Neuronal stem cell (in vitro differentiated cells): ENCODE measurements around the gene SLIT3.

ENCODE experiments used
- DNase-seq: peaks from one replicate; pipeline ENCODE4 v3.0.0-alpha.2; 2013; ENCODE audit warnings: low spot score
- H2AFZ ChIP-seq: one replicate; pipeline ENCODE4 v1.6.1; 2013; ENCODE audit warnings: mild to moderate bottlenecking, low read length, inconsistent platforms
- H2AK5ac ChIP-seq: 2 replicates; pipeline ENCODE4 v1.6.1; 2013; ENCODE audit warnings: low read depth, mild to moderate bottlenecking, inconsistent platforms, low read length, moderate library complexity, mixed read lengths
- H2BK120ac ChIP-seq: 2 replicates; pipeline ENCODE4 v1.6.1; 2013; ENCODE audit warnings: low read depth, mild to moderate bottlenecking, inconsistent platforms, low read length, moderate library complexity, mixed read lengths
- H2BK12ac ChIP-seq: one replicate; pipeline ENCODE4 v1.6.1; 2013; ENCODE audit warnings: low read length, inconsistent platforms
- H2BK15ac ChIP-seq: 2 replicates; pipeline ENCODE4 v1.6.1; 2013; ENCODE audit warnings: mild to moderate bottlenecking, low read length, inconsistent platforms, mixed read lengths
- H2BK5ac ChIP-seq: one replicate; pipeline ENCODE4 v1.6.1; 2013; ENCODE audit warnings: inconsistent platforms, mild to moderate bottlenecking, low read length, moderate library complexity
- H3K14ac ChIP-seq: one replicate; pipeline ENCODE4 v1.6.1; 2013; ENCODE audit warnings: low read length, inconsistent platforms
- H3K18ac ChIP-seq: 2 replicates; pipeline ENCODE4 v1.6.1; 2013; ENCODE audit warnings: low read length, inconsistent platforms
- H3K23ac ChIP-seq: 2 replicates; pipeline ENCODE4 v1.6.1; 2013; ENCODE audit warnings: low read depth, mild to moderate bottlenecking, mixed read lengths, low read length, inconsistent platforms; ENCODE audit not compliant: poor library complexity
- H3K27ac ChIP-seq: replicated peaks from 3 replicates; pipeline ENCODE4 v1.5.1; 2013; ENCODE audit warnings: low read length, inconsistent platforms
- H3K27me3 ChIP-seq, 3 experiments: 2 replicates each; pipeline ENCODE4 v1.6.1; 2013; ENCODE audit warnings: low read length in 3 of 3, mild to moderate bottlenecking in 2 of 3, inconsistent platforms in 1 of 3, low read depth in 1 of 3, mixed read lengths in 1 of 3, moderate library complexity in 1 of 3; ENCODE audit not compliant: control insufficient read depth in 3 of 3, insufficient read depth in 3 of 3
- H3K36me3 ChIP-seq, 2 donors: replicated peaks in 1 of 2; 2 replicates each; pipeline ENCODE4 v1.6.1; 2013; ENCODE audit warnings: low read length in 2 of 2; ENCODE audit not compliant: control insufficient read depth in 2 of 2, insufficient read depth in 2 of 2
- H3K4ac ChIP-seq: 2 replicates; pipeline ENCODE4 v1.6.1; 2013; ENCODE audit warnings: inconsistent platforms, mild to moderate bottlenecking, low read length, moderate library complexity
- H3K4me1 ChIP-seq, 2 donors: 1 replicate in 1 of 2; 2 replicates in 1 of 2; pipeline ENCODE4 v1.6.1; 2013; ENCODE audit warnings: low read length in 2 of 2, low read depth in 1 of 2; ENCODE audit not compliant: control insufficient read depth in 2 of 2, insufficient read depth in 1 of 2
- H3K4me2 ChIP-seq: one replicate; pipeline ENCODE4 v1.6.1; 2013; ENCODE audit warnings: mild to moderate bottlenecking, low read length, inconsistent platforms; ENCODE audit not compliant: insufficient read depth, poor library complexity, severe bottlenecking
- H3K4me3 ChIP-seq, 2 donors: 2 replicates each; pipeline ENCODE4 v1.5.1; 2013; ENCODE audit warnings: low read length in 2 of 2, mild to moderate bottlenecking in 2 of 2, inconsistent platforms in 1 of 2, moderate library complexity in 1 of 2
- H3K79me1 ChIP-seq: one replicate; pipeline ENCODE4 v1.6.1; 2013; ENCODE audit warnings: low read depth, mild to moderate bottlenecking, inconsistent platforms, low read length, moderate library complexity
- H3K9ac ChIP-seq: one replicate; pipeline ENCODE4 v1.6.1; 2013; ENCODE audit warnings: mild to moderate bottlenecking, low read depth, low read length, inconsistent platforms; ENCODE audit not compliant: poor library complexity
- H3K9me3 ChIP-seq, 2 donors: replicated peaks in 1 of 2; 2 replicates each; pipeline versions ENCODE3 to v1.6.1; 2013; ENCODE audit warnings: low read length in 2 of 2, mild to moderate bottlenecking in 2 of 2, inconsistent platforms in 1 of 2, low read depth in 1 of 2, mixed read lengths in 1 of 2, moderate library complexity in 1 of 2; ENCODE audit not compliant: control insufficient read depth in 2 of 2, insufficient read depth in 1 of 2
- H4K8ac ChIP-seq: one replicate; pipeline ENCODE4 v1.6.1; 2013; ENCODE audit warnings: low read depth, mild to moderate bottlenecking, inconsistent platforms, low read length, moderate library complexity
- H4K91ac ChIP-seq: one replicate; pipeline ENCODE4 v1.6.1; 2013; ENCODE audit warnings: low read length, low read depth, mild to moderate bottlenecking, inconsistent platforms; ENCODE audit not compliant: poor library complexity
- WGBS, 2 donors: extraction: QIAGEN DNeasy Blood & Tissue Kit; methylation state at CpG; one replicate each; pipeline ENCODE4 v1.1.7; 2013; ENCODE audit warnings: missing lambda C conversion rate in 2 of 2, mixed read lengths in 1 of 2; ENCODE audit not compliant: insufficient read length in 2 of 2, insufficient replicate concordance in 1 of 2; ENCODE audit errors: extremely low coverage in 2 of 2; 5-methylcytosine and 5-hydroxymethylcytosine counted together

SLIT3 gene

GRCh38 chr5:168878135-168878745, 422.7 kb downstream of the SLIT3 start:
- no peak overlapping the region for H3K23ac ChIP-seq
- H3K4me3 ChIP-seq, result no peak overlapping the region
- peaks cover 17 to 43% of the 10 kb centered on the region in 2 donors for H3K4me1 ChIP-seq
- no peaks in the 10 kb centered on the region for H3K27me3 ChIP-seq
- H3K4me2 ChIP-seq, result no peak overlapping the region
- no peaks in the 10 kb centered on the region for H3K79me1 ChIP-seq
- H3K18ac ChIP-seq, result no peak overlapping the region
- no peak overlapping the region for H4K8ac ChIP-seq
- H2BK12ac ChIP-seq, result no peak overlapping the region
- no peak overlapping the region for H2BK5ac ChIP-seq
- H3K36me3 ChIP-seq, result no peaks in the 10 kb centered on the region
- no peak overlapping the region for H3K27ac ChIP-seq
- no CpG with 5 or more reads among the region's 10 CpGs for WGBS, 2 donors
- H2BK120ac ChIP-seq, result no peak overlapping the region
- no peak overlapping the region for H3K4ac ChIP-seq
- no peaks in the 10 kb centered on the region for H3K9me3 ChIP-seq
- no peak overlapping the region for H2BK15ac ChIP-seq
- no peak overlapping the region for H3K14ac ChIP-seq
- H4K91ac ChIP-seq, result no peak overlapping the region
- DNase-seq, result no peak
- H2AFZ ChIP-seq, result peak overlapping the region; percentile 42
- no peak overlapping the region for H3K9ac ChIP-seq
- H2AK5ac ChIP-seq, result no peak overlapping the region

GRCh38 chr5:168877132-168877892, 423.6 kb downstream of the SLIT3 start:
- H4K91ac ChIP-seq, result no peak overlapping the region
- H3K18ac ChIP-seq, result peak overlapping the region; percentile 32
- DNase-seq, result no peak
- no peak overlapping the region for H2BK5ac ChIP-seq
- no CpG with 5 or more reads among the region's 11 CpGs for WGBS, 2 donors
- H3K4me2 ChIP-seq, result no peak overlapping the region
- H3K9me3 ChIP-seq, result no peaks in the 10 kb centered on the region
- no peak overlapping the region for H2AK5ac ChIP-seq
- H2BK120ac ChIP-seq, result no peak overlapping the region
- no peak overlapping the region for H3K4ac ChIP-seq
- no peak overlapping the region for H3K23ac ChIP-seq
- H3K9ac ChIP-seq, result no peak overlapping the region
- no peaks in the 10 kb centered on the region for H3K79me1 ChIP-seq
- H2BK15ac ChIP-seq, result no peak overlapping the region
- H3K4me3 ChIP-seq, result no peak overlapping the region
- no peaks in the 10 kb centered on the region for H3K27me3 ChIP-seq
- H2AFZ ChIP-seq, result peak overlapping the region; percentile 42
- no peak overlapping the region for H3K27ac ChIP-seq
- no peaks in the 10 kb centered on the region for H3K36me3 ChIP-seq
- H2BK12ac ChIP-seq, result peak overlapping the region; percentile 63
- peaks cover 14 to 35% of the 10 kb centered on the region in 2 donors for H3K4me1 ChIP-seq
- H4K8ac ChIP-seq, result no peak overlapping the region
- no peak overlapping the region for H3K14ac ChIP-seq

- peaks cover 10 to 26% of the 10 kb centered on the region in 2 donors for H3K4me1 ChIP-seq
- H3K23ac ChIP-seq, result no peak overlapping the region
- no peak overlapping the region for H2BK12ac ChIP-seq
- H3K14ac ChIP-seq, result no peak overlapping the region
- H2BK5ac ChIP-seq, result no peak overlapping the region
- no peak overlapping the region for H2BK120ac ChIP-seq
- no peaks in the 10 kb centered on the region for H3K79me1 ChIP-seq
- no peaks in the 10 kb centered on the region for H3K9me3 ChIP-seq
- H3K4me3 ChIP-seq, result no peak overlapping the region
- H3K4me2 ChIP-seq, result no peak overlapping the region
- H3K27me3 ChIP-seq, result no peaks in the 10 kb centered on the region
- H3K36me3 ChIP-seq, result no peaks in the 10 kb centered on the region
- H3K9ac ChIP-seq, result no peak overlapping the region
- H2BK15ac ChIP-seq, result no peak overlapping the region
- H2AK5ac ChIP-seq, result no peak overlapping the region
- no peak for DNase-seq
- WGBS, 2 donors, result no CpG with 5 or more reads among the region's 3 CpGs
- no peak overlapping the region for H4K91ac ChIP-seq
- no peak overlapping the region for H3K18ac ChIP-seq
- H3K27ac ChIP-seq, result no peak overlapping the region
- H2AFZ ChIP-seq, result no peak overlapping the region
- no peak overlapping the region for H4K8ac ChIP-seq
- no peak overlapping the region for H3K4ac ChIP-seq
Measured at GRCh38 chr5:168876419-168876818, 424.5 kb downstream of the SLIT3 start.

GRCh38 chr5:168875832-168876231, 425.1 kb downstream of the SLIT3 start:
- Histone ChIP-seq H3K9me3 (no peaks in the 10 kb centered on the region), H3K4ac (no peak overlapping the region), H2BK15ac (no peak overlapping the region), H2AK5ac (no peak overlapping the region), H2AFZ (peak overlapping the region; percentile 30), H3K4me1 (peaks cover 10 to 26% of the 10 kb centered on the region in 2 donors), H4K8ac (no peak overlapping the region), H4K91ac (no peak overlapping the region), H2BK5ac (no peak overlapping the region), H3K4me3 (no peak overlapping the region), H3K9ac (no peak overlapping the region), H3K27ac (no peak overlapping the region), H3K79me1 (no peaks in the 10 kb centered on the region), H3K36me3 (no peaks in the 10 kb centered on the region), H2BK120ac (no peak overlapping the region), H3K4me2 (no peak overlapping the region), H3K14ac (peak overlapping the region; percentile 73), H2BK12ac (no peak overlapping the region), H3K23ac (no peak overlapping the region), H3K18ac (no peak overlapping the region), H3K27me3 (no peaks in the 10 kb centered on the region)
- no peak for DNase-seq
- no CpG with 5 or more reads among the region's 5 CpGs for WGBS, 2 donors
